NB4 (cell line): ENCODE results near the gene TSPAN7.

Source experiments
- DNase-seq: peaks from one replicate; pipeline ENCODE4 v3.0.0; 2010; ENCODE audit warnings: low read depth
- H3K4me3 ChIP-seq: one replicate; pipeline ENCODE4 v1.5.1; 2011; ENCODE audit warnings: mild to moderate bottlenecking, low read depth, low read length, moderate library complexity
- MYC ChIP-seq: IDR thresholded peaks from 2 replicates; pipeline ENCODE4 v1.6.1; 2011; ENCODE audit warnings: low read depth, low read length
- POLR2A ChIP-seq: IDR thresholded peaks from 2 replicates; pipeline ENCODE4 v1.6.1; 2011; ENCODE audit warnings: mild to moderate bottlenecking; ENCODE audit not compliant: insufficient read length; ENCODE audit errors: extremely low read depth
- TF ChIP-seq, protein P1 (sequence below): IDR thresholded peaks from one replicate; pipeline ENCODE4 v1.5.1; 2012; ENCODE audit warnings: low read depth, low read length
- TF ChIP-seq, protein P2 (sequence below): IDR thresholded peaks from 2 replicates; pipeline ENCODE4 v1.6.1; 2011; ENCODE audit warnings: low read depth, low read length

Gene TSPAN7

GRCh38 chrX:38627683-38628082, 66.3 kb downstream of the TSPAN7 start:
- TF ChIP-seq MYC: no peak
- TF ChIP-seq, protein P1, sequence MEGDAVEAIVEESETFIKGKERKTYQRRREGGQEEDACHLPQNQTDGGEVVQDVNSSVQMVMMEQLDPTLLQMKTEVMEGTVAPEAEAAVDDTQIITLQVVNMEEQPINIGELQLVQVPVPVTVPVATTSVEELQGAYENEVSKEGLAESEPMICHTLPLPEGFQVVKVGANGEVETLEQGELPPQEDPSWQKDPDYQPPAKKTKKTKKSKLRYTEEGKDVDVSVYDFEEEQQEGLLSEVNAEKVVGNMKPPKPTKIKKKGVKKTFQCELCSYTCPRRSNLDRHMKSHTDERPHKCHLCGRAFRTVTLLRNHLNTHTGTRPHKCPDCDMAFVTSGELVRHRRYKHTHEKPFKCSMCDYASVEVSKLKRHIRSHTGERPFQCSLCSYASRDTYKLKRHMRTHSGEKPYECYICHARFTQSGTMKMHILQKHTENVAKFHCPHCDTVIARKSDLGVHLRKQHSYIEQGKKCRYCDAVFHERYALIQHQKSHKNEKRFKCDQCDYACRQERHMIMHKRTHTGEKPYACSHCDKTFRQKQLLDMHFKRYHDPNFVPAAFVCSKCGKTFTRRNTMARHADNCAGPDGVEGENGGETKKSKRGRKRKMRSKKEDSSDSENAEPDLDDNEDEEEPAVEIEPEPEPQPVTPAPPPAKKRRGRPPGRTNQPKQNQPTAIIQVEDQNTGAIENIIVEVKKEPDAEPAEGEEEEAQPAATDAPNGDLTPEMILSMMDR: peak; percentile 66
- DNase-seq: peak; percentile 63
- no peak overlapping the region for H3K4me3 ChIP-seq

- H3K4me3 ChIP-seq: no peak overlapping the region
- TF ChIP-seq, protein P2, sequence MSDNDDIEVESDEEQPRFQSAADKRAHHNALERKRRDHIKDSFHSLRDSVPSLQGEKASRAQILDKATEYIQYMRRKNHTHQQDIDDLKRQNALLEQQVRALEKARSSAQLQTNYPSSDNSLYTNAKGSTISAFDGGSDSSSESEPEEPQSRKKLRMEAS: no peak
- TF ChIP-seq POLR2A (no peak), MYC (no peak)
- TF ChIP-seq, protein P1: no peak
- no peak for DNase-seq
Measured at GRCh38 chrX:38628587-38628986, 67.2 kb downstream of the TSPAN7 start.

- no peak for DNase-seq
- TF ChIP-seq, protein P2: no peak
- TF ChIP-seq MYC (no peak), POLR2A (no peak)
- H3K4me3 ChIP-seq: no peak overlapping the region
Measured at GRCh38 chrX:38632516-38632915, 71.2 kb downstream of the TSPAN7 start.

GRCh38 chrX:38634665-38635064, 73.3 kb downstream of the TSPAN7 start:
- no peak for TF ChIP-seq MYC
- TF ChIP-seq, protein P1: no peak
- TF ChIP-seq, protein P2: no peak
- no peak for TF ChIP-seq POLR2A
- no peak overlapping the region for H3K4me3 ChIP-seq
- no peak for DNase-seq

DNA sequence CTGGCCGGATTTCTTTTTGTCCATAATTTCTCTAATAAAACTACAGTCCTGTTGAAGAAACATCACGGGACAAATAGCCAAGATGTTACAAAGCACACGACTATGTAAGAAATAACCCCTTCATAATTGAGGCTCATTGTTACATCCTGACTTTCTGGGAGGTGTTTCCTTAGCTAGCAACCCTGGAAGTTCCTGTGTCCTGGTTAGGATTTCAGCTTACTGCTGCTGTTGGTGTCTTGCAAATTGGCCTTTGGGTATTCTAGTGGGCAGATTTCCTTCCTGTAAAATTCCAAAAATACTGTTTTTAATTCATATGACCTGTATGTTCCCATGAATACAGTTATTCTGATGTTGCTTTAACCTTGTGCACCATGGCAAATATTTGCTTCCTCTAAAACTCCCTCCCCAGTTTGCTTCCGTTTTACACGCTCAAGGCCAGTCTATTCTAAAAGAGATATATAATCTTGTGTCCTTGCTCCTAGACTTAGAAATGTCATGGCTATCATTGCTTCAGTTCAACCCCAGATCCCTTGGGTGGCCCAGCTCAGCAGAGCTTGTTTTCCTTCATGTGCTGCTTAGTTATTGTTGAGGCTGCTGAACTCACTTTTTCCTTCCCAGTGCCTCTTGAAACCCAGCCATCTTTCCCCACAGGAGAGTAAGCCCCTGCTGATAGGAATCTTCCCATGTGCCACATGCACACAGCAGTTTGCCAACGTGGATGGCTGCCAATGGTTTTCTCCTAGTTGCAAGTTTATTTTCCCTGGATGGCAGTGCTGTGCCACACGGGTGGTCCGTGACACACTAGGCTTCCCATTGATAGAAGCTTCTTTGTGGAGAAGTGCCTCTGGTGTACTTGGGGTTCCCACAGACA, 75.8 kb downstream of the TSPAN7 start:
- DNase-seq: no peak
- no peak overlapping the region for H3K4me3 ChIP-seq
- TF ChIP-seq POLR2A (no peak), MYC (no peak)
- TF ChIP-seq, protein P2: no peak
- TF ChIP-seq, protein P1: no peak

- no peak overlapping the region for H3K4me3 ChIP-seq
- no peak for TF ChIP-seq POLR2A
- no peak for TF ChIP-seq MYC
- TF ChIP-seq, protein P2: no peak
- TF ChIP-seq, protein P1: no peak
- DNase-seq: no peak
Measured at GRCh38 chrX:38638952-38639529, 77.7 kb downstream of the TSPAN7 start.
